Mesenchymal stem cell (in vitro differentiated cells and primary cell): ENCODE results near the gene L3MBTL3.

ENCODE experiments used
- DNase-seq: peaks from one replicate; pipeline ENCODE4 v3.0.0-alpha.2; 2013
- H2AFZ ChIP-seq: one replicate; pipeline ENCODE4 v1.6.1; 2013; ENCODE audit warnings: low read depth, mild to moderate bottlenecking, control low read depth, inconsistent platforms, low read length, moderate library complexity
- H2AK5ac ChIP-seq: 2 replicates; pipeline ENCODE4 v1.6.1; 2013; ENCODE audit warnings: low read length, moderate library complexity, mild to moderate bottlenecking, inconsistent platforms; ENCODE audit not compliant: severe bottlenecking
- H2BK120ac ChIP-seq: one replicate; pipeline ENCODE4 v1.6.1; 2013; ENCODE audit warnings: low read depth, mild to moderate bottlenecking, inconsistent platforms, low read length, moderate library complexity
- H2BK12ac ChIP-seq, 2 experiments: one replicate each; pipeline ENCODE4 v1.6.1; 2013; ENCODE audit warnings: inconsistent platforms in 2 of 2, low read length in 2 of 2, mild to moderate bottlenecking in 2 of 2, moderate library complexity in 2 of 2, control low read depth in 1 of 2
- H2BK15ac ChIP-seq: one replicate; pipeline ENCODE4 v1.6.1; 2013; ENCODE audit warnings: mild to moderate bottlenecking, low read depth, inconsistent platforms; ENCODE audit not compliant: poor library complexity, severe bottlenecking
- H2BK5ac ChIP-seq: 2 replicates; pipeline ENCODE4 v1.6.1; 2013; ENCODE audit warnings: low read depth, mild to moderate bottlenecking, low read length, control low read depth, inconsistent platforms; ENCODE audit not compliant: poor library complexity, severe bottlenecking
- H3K14ac ChIP-seq, 2 experiments: one replicate each; pipeline ENCODE4 v1.6.1; 2013; ENCODE audit warnings: inconsistent platforms in 2 of 2, low read length in 2 of 2, control low read depth in 1 of 2, mild to moderate bottlenecking in 1 of 2, moderate library complexity in 1 of 2
- H3K18ac ChIP-seq, 2 experiments: one replicate each; pipeline ENCODE4 v1.6.1; 2013; ENCODE audit warnings: inconsistent platforms in 2 of 2, low read length in 2 of 2, control low read depth in 1 of 2, low read depth in 1 of 2, mild to moderate bottlenecking in 1 of 2
- H3K23ac ChIP-seq, 2 experiments: one replicate each; pipeline ENCODE4 v1.6.1; 2013; ENCODE audit warnings: inconsistent platforms in 2 of 2, low read length in 2 of 2, mild to moderate bottlenecking in 2 of 2, moderate library complexity in 2 of 2, control low read depth in 1 of 2
- H3K27ac ChIP-seq: 2 replicates; pipeline ENCODE4 v1.5.1; 2013; ENCODE audit warnings: mild to moderate bottlenecking, moderate library complexity, low read length, control low read depth, inconsistent platforms; ENCODE audit not compliant: poor library complexity, severe bottlenecking
- H3K27me3 ChIP-seq, 2 experiments: 2 replicates each; pipeline versions ENCODE4 v1.6.1 to v1.7.0; 2013; ENCODE audit warnings: low read length in 2 of 2, mild to moderate bottlenecking in 2 of 2, moderate library complexity in 2 of 2, control low read depth in 1 of 2, inconsistent platforms in 1 of 2; ENCODE audit not compliant: control insufficient read depth in 1 of 2, insufficient read depth in 1 of 2
- H3K36me3 ChIP-seq, 2 experiments: 2 replicates each; pipeline versions ENCODE4 v1.6.1 to v1.7.0; 2013; ENCODE audit warnings: low read length in 2 of 2, control low read depth in 1 of 2, inconsistent platforms in 1 of 2, low read depth in 1 of 2, mild to moderate bottlenecking in 1 of 2; ENCODE audit not compliant: insufficient read depth in 2 of 2, control insufficient read depth in 1 of 2
- H3K4ac ChIP-seq, 2 experiments: one replicate each; pipeline ENCODE4 v1.6.1; 2013; ENCODE audit warnings: inconsistent platforms in 2 of 2, low read length in 2 of 2, mild to moderate bottlenecking in 2 of 2, moderate library complexity in 2 of 2, control low read depth in 1 of 2, low read depth in 1 of 2
- H3K4me1 ChIP-seq: 2 replicates; pipeline ENCODE4 v1.6.1; 2013; ENCODE audit warnings: low read depth, low read length, control low read depth; ENCODE audit not compliant: control insufficient read depth, insufficient read depth
- H3K4me2 ChIP-seq: 2 replicates; pipeline ENCODE4 v1.6.1; 2013; ENCODE audit warnings: low read length, mild to moderate bottlenecking, inconsistent platforms; ENCODE audit not compliant: poor library complexity, severe bottlenecking
- H3K4me3 ChIP-seq, 2 experiments: 2 replicates each; pipeline versions ENCODE4 v1.5.1 to v1.7.0; 2013; ENCODE audit warnings: low read length in 2 of 2, mild to moderate bottlenecking in 2 of 2, control low read depth in 1 of 2, low read depth in 1 of 2; ENCODE audit not compliant: insufficient read depth in 1 of 2
- H3K79me1 ChIP-seq: replicated peaks from 2 replicates; pipeline ENCODE4 v1.6.1; 2013; ENCODE audit warnings: mild to moderate bottlenecking, control low read depth, low read length, inconsistent platforms; ENCODE audit not compliant: poor library complexity, severe bottlenecking
- H3K9ac ChIP-seq: 2 replicates; pipeline ENCODE4 v1.7.0; 2013; ENCODE audit warnings: mild to moderate bottlenecking, low read length, moderate library complexity
- H3K9me3 ChIP-seq: 2 replicates; pipeline ENCODE4 v1.7.0; 2013; ENCODE audit warnings: mild to moderate bottlenecking, low read length; ENCODE audit not compliant: control insufficient read depth
- H4K8ac ChIP-seq: one replicate; pipeline ENCODE4 v1.6.1; 2013; ENCODE audit warnings: inconsistent platforms, mild to moderate bottlenecking, low read length, moderate library complexity
- H4K91ac ChIP-seq: one replicate; pipeline ENCODE4 v1.6.1; 2013; ENCODE audit warnings: mild to moderate bottlenecking, low read length, inconsistent platforms
- WGBS: methylation state at CpG from one replicate; pipeline ENCODE4 v1.1.7; 2013; ENCODE audit warnings: mixed read lengths; 5-methylcytosine and 5-hydroxymethylcytosine counted together

Gene L3MBTL3

GRCh38 chr6:130090796-130091195 lies 72.4 kb downstream of the L3MBTL3 start:
- Histone ChIP-seq H3K27ac (no peak overlapping the region), H3K23ac (no peak overlapping the region), H4K91ac (no peak overlapping the region), H4K8ac (no peak overlapping the region), H3K4me1 (no peaks in the 10 kb centered on the region), H3K27me3 (no peaks in the 10 kb centered on the region), H2AFZ (no peak overlapping the region), H3K4me2 (no peak overlapping the region), H3K9ac (no peak overlapping the region), H3K4me3 (no peak overlapping the region), H2AK5ac (no peak overlapping the region), H2BK5ac (no peak overlapping the region), H3K79me1 (no peaks in the 10 kb centered on the region), H2BK120ac (no peak overlapping the region), H3K18ac (no peak overlapping the region), H3K4ac (no peak overlapping the region), H2BK15ac (no peak overlapping the region), H2BK12ac (no peak overlapping the region), H3K36me3 (no peaks in the 10 kb centered on the region), H3K9me3 (no peaks in the 10 kb centered on the region), H3K14ac (no peak overlapping the region)
- DNase-seq = no peak

DNA sequence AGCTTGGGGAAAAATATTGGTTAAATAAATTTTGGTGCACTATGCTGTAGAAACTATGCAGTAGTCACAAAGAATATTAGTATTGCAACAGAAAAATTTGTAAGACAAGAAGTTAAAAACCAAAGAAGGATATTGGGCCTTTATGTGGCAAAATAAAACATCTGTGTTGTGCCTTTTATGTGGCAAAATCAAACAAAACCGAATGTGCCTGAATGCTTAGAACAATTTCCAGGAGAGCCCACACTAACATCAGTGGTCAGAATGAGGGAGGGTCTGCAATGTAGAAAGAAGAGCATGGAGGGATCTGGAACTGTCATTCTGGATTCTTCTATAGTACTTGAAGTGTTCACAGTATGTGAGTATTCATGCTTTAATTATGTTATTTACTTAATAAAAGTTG lies 75.2 kb downstream of the L3MBTL3 start:
- Histone ChIP-seq H2AK5ac (no peak overlapping the region), H3K36me3 (peaks cover 0 to 3% of the 10 kb centered on the region in 2 experiments), H2BK5ac (no peak overlapping the region), H2BK120ac (no peak overlapping the region), H3K4me1 (no peaks in the 10 kb centered on the region), H2BK15ac (no peak overlapping the region), H3K79me1 (peaks cover 2% of the 10 kb centered on the region), H3K4me2 (no peak overlapping the region), H2AFZ (no peak overlapping the region), H3K23ac (no peak overlapping the region), H3K4ac (no peak overlapping the region), H4K91ac (no peak overlapping the region), H3K9ac (no peak overlapping the region), H3K27ac (no peak overlapping the region), H2BK12ac (no peak overlapping the region), H3K9me3 (no peaks in the 10 kb centered on the region), H3K4me3 (no peak overlapping the region), H3K18ac (no peak overlapping the region), H3K27me3 (no peaks in the 10 kb centered on the region), H3K14ac (no peak overlapping the region), H4K8ac (no peak overlapping the region)
- 100% methylated on average over 1 of the region's 1 CpG for WGBS
- DNase-seq = no peak

GRCh38 chr6:130098317-130098716 lies 79.9 kb downstream of the L3MBTL3 start:
- Histone ChIP-seq H2AK5ac (no peak overlapping the region), H2BK5ac (no peak overlapping the region), H3K27me3 (no peaks in the 10 kb centered on the region), H2BK12ac (no peak overlapping the region), H3K9ac (no peak overlapping the region), H2BK15ac (no peak overlapping the region), H4K8ac (no peak overlapping the region), H3K23ac (no peak overlapping the region), H3K79me1 (peaks cover 2% of the 10 kb centered on the region), H2AFZ (no peak overlapping the region), H4K91ac (no peak overlapping the region), H3K4me3 (no peak overlapping the region), H3K4me2 (no peak overlapping the region), H3K9me3 (no peaks in the 10 kb centered on the region), H3K4me1 (no peaks in the 10 kb centered on the region), H2BK120ac (no peak overlapping the region), H3K18ac (no peak overlapping the region), H3K36me3 (peaks cover 0 to 6% of the 10 kb centered on the region in 2 experiments), H3K27ac (no peak overlapping the region), H3K14ac (no peak overlapping the region), H3K4ac (no peak overlapping the region)
- DNase-seq = no peak
- WGBS = 67% methylated on average over 3 of the region's 4 CpGs

DNA sequence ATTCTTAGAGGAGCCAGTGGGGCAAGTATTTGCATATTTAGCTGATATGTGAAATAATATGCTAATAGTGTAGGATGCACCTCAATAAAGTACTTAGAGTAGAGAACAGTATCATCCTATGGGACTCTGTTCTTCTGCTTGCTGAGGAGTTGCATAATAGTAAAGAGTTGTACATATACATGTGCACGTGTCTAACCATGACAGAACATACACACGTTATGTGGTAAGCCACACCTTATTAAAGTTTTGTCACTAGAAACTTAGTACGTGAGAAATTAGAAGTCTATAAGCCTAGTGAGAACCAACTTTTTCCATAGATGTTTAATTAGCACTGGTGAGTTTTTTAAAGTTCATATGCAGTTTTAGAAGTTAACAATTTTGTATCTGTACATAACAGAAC lies 80.7 kb downstream of the L3MBTL3 start:
- no peak for DNase-seq
- Histone ChIP-seq H3K9me3 (no peaks in the 10 kb centered on the region), H2AK5ac (no peak overlapping the region), H2BK12ac (no peak overlapping the region), H3K9ac (no peak overlapping the region), H3K4me2 (no peak overlapping the region), H3K4ac (no peak overlapping the region), H3K18ac (no peak overlapping the region), H4K8ac (no peak overlapping the region), H3K14ac (no peak overlapping the region), H2BK5ac (no peak overlapping the region), H3K27me3 (no peaks in the 10 kb centered on the region), H3K36me3 (peaks cover 0 to 6% of the 10 kb centered on the region in 2 experiments), H2BK120ac (no peak overlapping the region), H3K23ac (no peak overlapping the region), H3K4me1 (no peaks in the 10 kb centered on the region), H3K27ac (no peak overlapping the region), H2BK15ac (no peak overlapping the region), H3K4me3 (no peak overlapping the region), H4K91ac (no peak overlapping the region), H3K79me1 (peaks cover 2% of the 10 kb centered on the region), H2AFZ (no peak overlapping the region)
- WGBS = 92% methylated on average over 2 of the region's 3 CpGs
